GM18873 (cell line): ENCODE measurements around the gene RASD1.
"Not testable (repeated sequence)": the region's sequence is repeated elsewhere in the genome, so short reads cannot be mapped to it uniquely, and the experiment has no call there.

Experiments used
- ATAC-seq: cut with Tn5 transposase; IDR thresholded peaks from one replicate; pipeline ENCODE4 v1.9.1; 2021; ENCODE audit warnings: mild to moderate bottlenecking, moderate library complexity, moderate number of reproducible peaks; ENCODE audit not compliant: unreplicated experiment, low FRiP score

RASD1 gene

GRCh38 chr17:17499402-17500145 lies 3.4 kb upstream of the RASD1 start:
- ATAC-seq, result no peak

GRCh38 chr17:17498606-17499301 lies 2.6 kb upstream of the RASD1 start:
- no peak for ATAC-seq

GRCh38 chr17:17497845-17498520 lies 1.8 kb upstream of the RASD1 start:
- no peak for ATAC-seq

GRCh38 chr17:17497065-17497844 lies 1.1 kb upstream of the RASD1 start:
- no peak for ATAC-seq

- no peak for ATAC-seq
These were observed 533 bp downstream of the RASD1 start for GRCh38 chr17:17495536-17496188.

GRCh38 chr17:17494870-17495535 lies 1.2 kb downstream of the RASD1 start:
- no peak for ATAC-seq

GRCh38 chr17:17494499-17494869 lies 1.7 kb downstream of the RASD1 start:
- ATAC-seq, result no peak

- no peak for ATAC-seq
These were observed 2.2 kb downstream of the RASD1 start for GRCh38 chr17:17493986-17494466.

- ATAC-seq, result no peak
These were observed 2.8 kb downstream of the RASD1 start for GRCh38 chr17:17493249-17493985.

GRCh38 chr17:17492571-17492970 lies 3.6 kb downstream of the RASD1 start:
- no peak for ATAC-seq

GRCh38 chr17:17492085-17492484 lies 4.1 kb downstream of the RASD1 start:
- ATAC-seq, result no peak

- no peak for ATAC-seq
These were observed 4.6 kb downstream of the RASD1 start for GRCh38 chr17:17491546-17491988.

GRCh38 chr17:17491031-17491471 lies 5.1 kb downstream of the RASD1 start:
- no peak for ATAC-seq

- no peak for ATAC-seq
These were observed 8.2 kb downstream of the RASD1 start for GRCh38 chr17:17487998-17488397.

- ATAC-seq, result not testable (repeated sequence)
These were observed 9.8 kb downstream of the RASD1 start for GRCh38 chr17:17486416-17486815.

GRCh38 chr17:17485420-17485819 lies 10.8 kb downstream of the RASD1 start:
- no peak for ATAC-seq

GRCh38 chr17:17484451-17484899 lies 11.7 kb downstream of the RASD1 start:
- no peak for ATAC-seq

- ATAC-seq, result no peak
These were observed 14.3 kb downstream of the RASD1 start for GRCh38 chr17:17481860-17482259.
